ENCODE results near the gene MBOAT1.
"Not testable (repeated sequence)": the region's sequence is repeated elsewhere in the genome, so short reads cannot be mapped to it uniquely, and the experiment has no call there.

The MBOAT1 gene

GRCh38 chr6:20202699-20203302, 9.5 kb downstream of the MBOAT1 start:
- DNase-seq (ENCODE audit: low read depth): no peak

- no peak for DNase-seq (ENCODE audit: low read depth)
Measured at GRCh38 chr6:20202324-20202658, 10.0 kb downstream of the MBOAT1 start.

GRCh38 chr6:20200761-20201630, 11.3 kb downstream of the MBOAT1 start:
- DNase-seq (ENCODE audit: low read depth): no peak

DNA sequence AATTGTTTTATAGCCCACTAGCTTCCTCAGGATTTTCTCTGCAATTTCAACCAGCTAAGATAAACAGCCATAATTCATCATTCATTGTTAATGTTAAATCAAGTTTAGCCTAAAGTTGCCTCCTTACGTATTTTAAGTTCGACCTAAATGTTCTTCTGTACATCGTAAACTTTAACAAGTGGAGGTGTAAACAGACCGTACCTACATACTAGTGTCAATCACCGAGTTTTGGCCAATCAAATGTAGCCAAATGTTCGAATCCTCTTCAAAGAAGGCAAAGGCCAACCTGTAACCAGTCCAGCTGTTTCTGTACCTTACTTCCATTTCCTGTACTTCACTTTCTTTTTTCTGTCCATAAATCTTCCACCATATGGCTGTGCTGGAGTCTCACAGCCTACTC, 13.5 kb downstream of the MBOAT1 start:
- DNase-seq (ENCODE audit: low read depth): no peak

DNA sequence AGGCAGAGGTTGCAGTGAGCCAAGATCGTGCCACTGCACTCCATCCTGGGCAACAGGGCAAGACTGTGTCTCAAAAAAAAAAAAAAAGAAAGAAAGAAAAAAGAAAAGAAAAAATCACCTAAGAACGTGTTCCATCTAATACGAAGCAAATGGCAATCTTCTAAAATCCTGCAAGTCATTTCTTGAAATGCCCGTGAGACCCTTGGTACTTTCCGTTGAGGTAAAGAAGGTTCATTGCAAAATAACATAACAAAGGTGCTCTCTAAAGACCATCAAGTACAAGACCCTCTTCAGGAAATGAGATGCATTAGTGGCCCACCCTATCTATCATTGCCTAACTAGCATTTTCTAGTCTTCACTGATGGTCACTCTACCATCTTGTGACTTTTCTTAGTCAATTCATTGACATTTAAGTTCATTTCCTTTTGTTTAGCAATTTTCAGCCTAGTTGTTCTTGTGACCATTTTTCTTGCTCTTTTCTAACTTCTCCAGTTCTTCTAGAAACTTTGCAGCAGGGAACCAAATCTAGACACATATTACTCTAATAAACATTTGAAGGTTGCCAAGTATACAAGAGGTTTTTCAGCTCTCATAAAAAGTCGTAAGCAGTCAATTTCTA, 14.0 kb downstream of the MBOAT1 start:
- DNase-seq (ENCODE audit: low read depth): no peak

DNA sequence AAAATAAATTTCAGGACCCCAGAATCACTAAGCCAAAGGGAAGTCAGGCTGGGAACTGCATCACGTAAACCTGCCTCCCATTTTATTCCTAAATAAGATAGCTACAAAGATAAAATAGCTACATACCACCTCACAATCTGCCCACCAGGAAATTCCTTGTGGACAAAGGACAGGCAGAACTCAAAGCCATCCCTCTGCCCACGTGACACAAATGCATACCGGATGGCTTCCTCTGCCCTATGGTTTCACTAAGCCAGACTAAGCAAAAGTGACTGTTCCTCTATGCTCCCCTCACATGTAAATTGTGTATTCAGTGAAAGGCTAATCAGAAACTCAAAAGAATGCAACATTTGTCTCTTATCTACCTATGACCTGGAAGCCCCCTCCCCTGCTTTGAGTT, 15.0 kb downstream of the MBOAT1 start:
- no peak for DNase-seq (ENCODE audit: low read depth)

DNA sequence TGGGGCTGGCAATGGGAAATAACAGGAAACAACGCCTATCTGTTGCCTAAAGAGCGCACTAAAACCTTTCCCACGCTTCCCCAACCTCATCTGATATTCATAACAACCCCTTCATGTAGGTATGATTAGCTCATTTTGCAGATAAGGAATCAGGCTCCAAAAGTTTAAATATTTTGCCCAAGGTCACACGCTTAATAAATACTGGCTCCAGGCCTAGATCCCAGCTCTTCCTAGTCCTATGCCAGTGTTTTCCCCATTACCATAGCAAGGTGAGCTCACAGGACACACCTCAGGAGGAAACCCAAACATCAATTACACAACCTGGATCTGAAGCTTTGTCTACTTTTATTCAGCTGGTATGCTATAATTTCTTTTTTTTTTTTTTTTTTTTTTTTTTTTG, 19.6 kb downstream of the MBOAT1 start:
- no peak for DNase-seq (ENCODE audit: low read depth)

- DNase-seq (ENCODE audit: low read depth): no peak
Measured at GRCh38 chr6:20191992-20192391, 20.3 kb downstream of the MBOAT1 start.

DNA sequence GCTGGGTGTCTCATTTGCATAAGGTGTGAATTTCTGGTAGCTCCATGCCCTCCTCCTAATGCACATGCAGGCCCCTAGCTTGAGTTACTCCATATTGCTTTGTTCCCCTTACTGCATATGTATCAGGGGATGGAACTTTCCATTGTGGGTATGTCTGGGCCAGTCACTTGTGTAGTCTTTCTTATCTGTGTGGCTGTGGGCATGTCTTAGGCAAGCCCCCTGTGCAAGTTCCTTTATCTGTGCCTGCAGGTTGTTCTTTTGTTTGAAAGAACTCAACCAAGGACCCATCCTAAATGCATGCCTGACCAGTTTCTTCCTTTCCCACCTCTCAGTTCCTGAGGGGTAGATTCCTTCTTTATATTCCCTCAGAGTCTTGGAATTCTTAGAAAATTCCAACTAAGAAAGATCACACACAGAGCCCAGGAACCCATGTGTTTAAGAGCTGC, 23.6 kb downstream of the MBOAT1 start:
- no peak for DNase-seq (ENCODE audit: low read depth)

DNA sequence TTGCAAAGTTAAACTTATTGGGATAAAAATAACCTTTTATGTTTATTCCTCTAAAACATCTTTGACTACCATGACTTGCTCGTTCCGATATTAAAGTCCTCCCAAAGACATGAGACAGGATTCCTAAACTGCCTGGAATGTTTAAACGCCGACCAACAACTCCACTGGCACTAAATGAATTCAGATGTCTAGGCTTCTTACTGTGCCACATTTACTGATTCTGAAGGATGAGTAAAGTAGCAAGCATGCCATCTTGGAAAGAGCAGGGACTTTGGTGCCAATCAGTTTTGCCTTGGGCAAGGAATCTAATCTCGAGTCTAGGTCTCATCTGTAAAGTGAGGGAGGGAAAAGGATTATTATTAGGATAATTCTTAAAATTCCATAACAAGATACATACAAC, 25.3 kb downstream of the MBOAT1 start:
- no peak for DNase-seq (ENCODE audit: low read depth)

GRCh38 chr6:20183706-20184105, 28.6 kb downstream of the MBOAT1 start:
- DNase-seq (ENCODE audit: low read depth): no peak

- DNase-seq (ENCODE audit: low read depth): no peak
Measured at GRCh38 chr6:20182926-20183521, 29.2 kb downstream of the MBOAT1 start.

- no peak for DNase-seq (ENCODE audit: low read depth)
Measured at GRCh38 chr6:20182069-20182468, 30.2 kb downstream of the MBOAT1 start.

GRCh38 chr6:20180935-20181334, 31.3 kb downstream of the MBOAT1 start:
- DNase-seq (ENCODE audit: low read depth): no peak

DNA sequence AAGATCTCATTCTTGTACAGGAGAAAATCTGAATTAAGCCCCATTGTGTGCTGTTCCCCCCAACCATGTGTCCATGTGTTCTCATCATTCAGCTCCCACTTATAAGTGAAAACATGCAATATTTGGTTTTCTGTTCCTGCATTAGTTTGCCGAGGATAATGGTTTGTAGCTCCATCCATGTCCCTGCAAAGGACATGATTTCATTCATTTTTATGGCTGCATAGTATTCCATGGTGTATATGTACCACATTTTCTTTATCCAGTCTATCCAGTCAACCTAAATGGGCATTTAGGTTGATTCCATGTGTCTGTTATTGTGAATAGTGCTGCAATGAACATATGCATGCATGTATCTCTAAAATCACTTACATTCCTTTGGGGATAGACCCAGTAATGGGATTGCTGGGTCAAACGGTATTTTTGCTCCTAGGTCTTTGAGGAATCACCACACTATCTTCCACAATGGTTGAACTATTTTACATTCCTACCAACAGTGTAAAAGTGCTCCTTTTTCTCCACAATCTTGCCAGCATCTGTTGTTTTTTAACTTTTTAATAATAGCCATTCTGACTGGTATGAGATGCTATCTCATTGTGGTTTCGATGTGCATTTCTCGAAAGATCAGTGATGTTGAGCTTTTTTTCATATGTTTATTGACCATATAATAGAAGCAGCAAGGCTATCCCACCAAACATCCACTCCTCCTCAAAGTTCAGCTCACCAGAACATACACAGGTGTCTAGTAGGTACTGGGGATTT, 32.8 kb downstream of the MBOAT1 start:
- DNase-seq (ENCODE audit: low read depth): not testable (repeated sequence)

DNA sequence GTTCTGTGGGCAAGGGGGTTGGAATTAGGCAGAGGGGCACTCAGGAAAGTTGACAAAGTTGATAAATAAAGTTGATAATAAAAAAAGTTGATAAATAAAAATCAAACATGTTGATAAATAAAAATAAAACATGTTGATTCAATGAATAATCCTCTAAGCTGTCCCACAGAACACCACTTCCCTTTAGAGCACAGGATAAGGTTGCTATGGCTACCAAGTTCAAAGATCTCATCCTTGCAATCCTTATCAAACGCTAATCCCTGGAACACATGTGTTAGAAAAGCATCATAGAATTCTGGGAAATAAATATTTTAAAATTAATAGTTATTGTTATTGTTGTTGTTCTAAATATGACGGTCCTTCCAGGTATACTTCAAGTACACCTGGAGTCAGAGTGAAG, 33.9 kb downstream of the MBOAT1 start:
- DNase-seq (ENCODE audit: low read depth): no peak

GRCh38 chr6:20175810-20176410, 36.4 kb downstream of the MBOAT1 start:
- no peak for DNase-seq (ENCODE audit: low read depth)

DNA sequence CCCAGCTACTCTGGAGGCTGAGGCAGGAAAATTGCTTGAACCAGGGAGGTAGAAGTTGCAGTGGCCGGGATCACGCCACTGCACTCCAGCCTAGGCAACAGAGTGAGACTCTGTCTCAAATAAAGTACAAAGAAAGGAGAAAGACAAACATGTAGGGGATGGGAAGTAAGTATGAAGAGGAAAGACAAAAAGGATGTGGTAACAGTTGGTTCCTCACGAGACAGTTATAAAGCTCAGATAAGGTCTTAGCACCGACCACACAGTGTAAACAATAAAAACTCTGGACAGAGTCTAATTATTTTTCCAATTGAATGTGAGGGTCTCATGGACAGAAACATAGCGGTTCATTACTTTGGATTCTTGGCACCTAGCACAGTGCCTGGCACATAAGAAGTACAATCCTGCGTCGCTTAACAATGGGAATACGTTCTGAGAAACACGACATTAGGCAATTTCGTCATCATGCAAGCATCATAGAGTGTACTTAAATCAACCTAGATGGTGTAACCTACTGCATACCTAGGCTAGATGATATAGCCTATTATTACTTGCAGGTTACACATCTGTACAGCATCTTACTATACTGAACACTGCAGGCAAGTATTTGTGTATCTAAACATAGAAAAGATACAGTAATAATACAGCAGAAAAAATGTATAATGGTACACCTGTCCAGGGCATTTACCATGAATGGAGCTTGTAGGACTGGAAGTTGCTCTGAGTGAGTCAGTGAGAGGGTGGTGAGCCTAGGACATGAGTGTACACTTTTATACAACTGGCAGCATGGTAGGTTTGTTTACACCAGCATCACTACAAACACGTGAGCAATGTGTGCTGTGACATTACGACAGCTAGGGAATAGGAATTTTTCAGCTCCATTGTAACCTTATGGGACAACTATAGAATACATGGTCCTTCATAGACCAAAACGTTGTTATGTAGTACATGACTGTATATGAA, 38.2 kb downstream of the MBOAT1 start:
- no peak for DNase-seq (ENCODE audit: low read depth)

- no peak for DNase-seq (ENCODE audit: low read depth)
Measured at GRCh38 chr6:20172842-20173456, 39.3 kb downstream of the MBOAT1 start.

All from activated T-cell treated with anti-CD3 and anti-CD28 coated beads for 48 hours (primary cell).